Trophoblast cell (in vitro differentiated cells and primary cell): Measurements from ENCODE around the gene PAMR1.
A peak's percentile ranks its signal among the peaks of the same experiment; 100 is the strongest.

ENCODE experiments used
- DNase-seq, 2 donors: peaks; one replicate each; pipeline ENCODE4 v3.0.0-alpha.2; 2016
- H2AFZ ChIP-seq: 2 replicates; pipeline ENCODE4 v1.6.1; 2013; ENCODE audit warnings: low read length, moderate library complexity, mild to moderate bottlenecking; ENCODE audit not compliant: insufficient read depth, poor library complexity
- H2AK5ac ChIP-seq: 2 replicates; pipeline ENCODE4 v1.6.1; 2013; ENCODE audit warnings: mild to moderate bottlenecking, low read length
- H2BK120ac ChIP-seq: 2 replicates; pipeline ENCODE4 v1.6.1; 2013; ENCODE audit warnings: low read length, mild to moderate bottlenecking, moderate library complexity; ENCODE audit not compliant: insufficient read depth, poor library complexity
- H2BK12ac ChIP-seq: 2 replicates; pipeline ENCODE4 v1.6.1; 2013; ENCODE audit warnings: mild to moderate bottlenecking, low read length, moderate library complexity
- H2BK5ac ChIP-seq: 2 replicates; pipeline ENCODE4 v1.6.1; 2013; ENCODE audit warnings: low read length, low read depth, moderate library complexity, mild to moderate bottlenecking; ENCODE audit not compliant: poor library complexity
- H3K14ac ChIP-seq: 2 replicates; pipeline ENCODE4 v1.6.1; 2013; ENCODE audit warnings: mild to moderate bottlenecking, low read length
- H3K18ac ChIP-seq: 2 replicates; pipeline ENCODE4 v1.6.1; 2013; ENCODE audit warnings: mild to moderate bottlenecking, low read length
- H3K23ac ChIP-seq: 2 replicates; pipeline ENCODE4 v1.6.1; 2013; ENCODE audit warnings: low read length
- H3K27ac ChIP-seq: 2 replicates; pipeline ENCODE4 v1.5.1; 2013; ENCODE audit warnings: low read depth, mild to moderate bottlenecking, inconsistent platforms, low read length, moderate library complexity
- H3K27me3 ChIP-seq: 2 replicates; pipeline ENCODE4 v1.6.1; 2013; ENCODE audit warnings: inconsistent platforms, mild to moderate bottlenecking, low read length, moderate library complexity; ENCODE audit not compliant: insufficient read depth
- H3K36me3 ChIP-seq, 2 experiments: 1 replicate in 1 of 2; 2 replicates in 1 of 2; pipeline ENCODE4 v1.6.1; 2013; ENCODE audit warnings: low read length in 2 of 2, mild to moderate bottlenecking in 2 of 2, moderate library complexity in 1 of 2; ENCODE audit not compliant: insufficient read depth in 2 of 2, control insufficient read depth in 1 of 2
- H3K4ac ChIP-seq: 2 replicates; pipeline ENCODE4 v1.6.1; 2013; ENCODE audit warnings: low read depth, mild to moderate bottlenecking, low read length, moderate library complexity
- H3K4me1 ChIP-seq, 2 experiments: 1 replicate in 1 of 2; 2 replicates in 1 of 2; pipeline ENCODE4 v1.6.1; 2013; ENCODE audit warnings: low read length in 2 of 2, mild to moderate bottlenecking in 2 of 2, moderate library complexity in 1 of 2; ENCODE audit not compliant: insufficient read depth in 2 of 2, control insufficient read depth in 1 of 2
- H3K4me2 ChIP-seq: 2 replicates; pipeline ENCODE4 v1.6.1; 2013; ENCODE audit warnings: inconsistent platforms, mild to moderate bottlenecking, low read length, moderate library complexity
- H3K4me3 ChIP-seq: 2 replicates; pipeline ENCODE4 v1.5.1; 2013; ENCODE audit warnings: mild to moderate bottlenecking, low read depth, low read length, inconsistent platforms
- H3K79me1 ChIP-seq: one replicate; pipeline ENCODE4 v1.6.1; 2013; ENCODE audit warnings: low read length
- H3K79me2 ChIP-seq: 2 replicates; pipeline ENCODE4 v1.6.1; 2013; ENCODE audit warnings: low read length, mild to moderate bottlenecking; ENCODE audit not compliant: control insufficient read depth, insufficient read depth, poor library complexity
- H3K9ac ChIP-seq: 2 replicates; pipeline ENCODE4 v1.6.1; 2013; ENCODE audit warnings: mild to moderate bottlenecking, low read length
- H3K9me3 ChIP-seq: 2 replicates; pipeline ENCODE4 v1.6.1; 2013; ENCODE audit warnings: low read depth, mild to moderate bottlenecking, control low read depth, inconsistent platforms, low read length; ENCODE audit not compliant: insufficient read depth
- H4K12ac ChIP-seq: 2 replicates; pipeline ENCODE4 v1.6.1; 2013; ENCODE audit warnings: low read depth, mild to moderate bottlenecking, low read length, moderate library complexity
- H4K8ac ChIP-seq: 2 replicates; pipeline ENCODE4 v1.6.1; 2013; ENCODE audit warnings: low read depth, mild to moderate bottlenecking, low read length, moderate library complexity
- H4K91ac ChIP-seq: one replicate; pipeline ENCODE4 v1.6.1; 2013; ENCODE audit warnings: low read depth, mild to moderate bottlenecking, low read length, moderate library complexity
- WGBS: extraction: QIAGEN DNeasy Blood & Tissue Kit; methylation state at CpG from one replicate; pipeline ENCODE4 v1.1.7; 2013; ENCODE audit warnings: missing lambda C conversion rate; ENCODE audit not compliant: insufficient read length, insufficient coverage; ENCODE audit errors: extremely low coverage; 5-methylcytosine and 5-hydroxymethylcytosine counted together

Gene PAMR1

DNA sequence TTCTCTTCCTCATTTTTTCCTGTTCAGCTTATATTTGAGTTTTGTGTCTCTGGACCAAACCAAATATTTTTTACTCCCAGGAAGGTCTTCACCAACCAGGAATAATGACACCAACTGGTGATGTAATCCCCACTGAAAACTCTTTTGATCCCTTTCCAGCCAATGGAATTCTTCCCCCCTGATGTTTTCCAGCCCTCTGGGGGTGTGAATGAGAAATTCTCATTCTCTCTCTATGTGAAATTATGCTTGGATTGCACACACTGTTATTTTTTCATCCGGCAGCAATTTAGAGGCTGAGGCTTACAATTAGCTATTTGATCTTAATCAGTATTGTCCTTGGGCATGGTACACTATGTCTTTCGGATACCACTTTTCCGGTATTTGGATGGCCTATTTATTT, 66.6 kb downstream of the PAMR1 start:
- no peaks in the 10 kb centered on the region for H3K4me1 ChIP-seq
- no peak overlapping the region for H2BK12ac ChIP-seq
- no CpG with 5 or more reads among the region's 3 CpGs for WGBS
- no peak overlapping the region for H2BK120ac ChIP-seq
- no peak overlapping the region for H3K27ac ChIP-seq
- no peaks in the 10 kb centered on the region for H3K27me3 ChIP-seq
- H4K12ac ChIP-seq: no peak overlapping the region
- H3K79me2 ChIP-seq: no peaks in the 10 kb centered on the region
- no peak overlapping the region for H4K8ac ChIP-seq
- H3K14ac ChIP-seq: no peak overlapping the region
- no peak overlapping the region for H3K18ac ChIP-seq
- no peak overlapping the region for H2AFZ ChIP-seq
- no peaks in the 10 kb centered on the region for H3K79me1 ChIP-seq
- no peak overlapping the region for H4K91ac ChIP-seq
- H3K4me2 ChIP-seq: no peak overlapping the region
- no peak overlapping the region for H2AK5ac ChIP-seq
- no peak overlapping the region for H3K4me3 ChIP-seq
- H3K23ac ChIP-seq: no peak overlapping the region
- peak in 1 of 2 donors; percentile 1 for DNase-seq
- no peaks in the 10 kb centered on the region for H3K36me3 ChIP-seq
- no peaks in the 10 kb centered on the region for H3K9me3 ChIP-seq
- H3K4ac ChIP-seq: no peak overlapping the region
- H3K9ac ChIP-seq: no peak overlapping the region
- H2BK5ac ChIP-seq: no peak overlapping the region

DNA sequence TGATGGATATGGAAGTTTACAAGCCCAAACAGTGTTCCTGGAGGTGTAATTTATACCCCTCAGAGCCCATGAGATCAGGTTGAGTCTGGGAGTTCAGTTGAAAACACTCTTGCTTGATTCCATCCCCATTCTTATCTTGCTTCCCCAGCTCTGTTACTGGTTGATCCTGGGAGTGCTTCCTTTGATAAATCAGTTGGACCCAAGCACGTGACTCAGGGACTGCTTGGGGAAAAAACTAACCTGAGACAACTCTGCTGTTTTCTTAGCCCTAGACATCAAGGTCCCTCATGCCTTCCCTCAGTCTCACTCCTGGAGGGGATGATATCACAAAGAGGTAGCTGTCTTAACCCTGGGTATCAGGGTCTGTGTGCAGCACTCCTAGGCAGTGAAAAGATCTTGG, 71.1 kb downstream of the PAMR1 start:
- Histone ChIP-seq H3K23ac (no peak overlapping the region), H3K14ac (no peak overlapping the region), H3K9me3 (peaks cover 3% of the 10 kb centered on the region), H3K4me3 (no peak overlapping the region), H2BK12ac (no peak overlapping the region), H3K18ac (no peak overlapping the region), H3K27me3 (no peaks in the 10 kb centered on the region), H2AK5ac (no peak overlapping the region), H3K27ac (no peak overlapping the region), H2BK120ac (no peak overlapping the region), H2BK5ac (no peak overlapping the region), H3K36me3 (no peaks in the 10 kb centered on the region), H3K79me1 (no peaks in the 10 kb centered on the region), H3K4me2 (no peak overlapping the region), H3K79me2 (no peaks in the 10 kb centered on the region), H4K91ac (no peak overlapping the region), H4K8ac (no peak overlapping the region), H3K4me1 (no peaks in the 10 kb centered on the region), H2AFZ (no peak overlapping the region), H3K4ac (no peak overlapping the region), H3K9ac (no peak overlapping the region), H4K12ac (no peak overlapping the region)
- no peak for DNase-seq
- WGBS: no CpG with 5 or more reads among the region's 1 CpG

DNA sequence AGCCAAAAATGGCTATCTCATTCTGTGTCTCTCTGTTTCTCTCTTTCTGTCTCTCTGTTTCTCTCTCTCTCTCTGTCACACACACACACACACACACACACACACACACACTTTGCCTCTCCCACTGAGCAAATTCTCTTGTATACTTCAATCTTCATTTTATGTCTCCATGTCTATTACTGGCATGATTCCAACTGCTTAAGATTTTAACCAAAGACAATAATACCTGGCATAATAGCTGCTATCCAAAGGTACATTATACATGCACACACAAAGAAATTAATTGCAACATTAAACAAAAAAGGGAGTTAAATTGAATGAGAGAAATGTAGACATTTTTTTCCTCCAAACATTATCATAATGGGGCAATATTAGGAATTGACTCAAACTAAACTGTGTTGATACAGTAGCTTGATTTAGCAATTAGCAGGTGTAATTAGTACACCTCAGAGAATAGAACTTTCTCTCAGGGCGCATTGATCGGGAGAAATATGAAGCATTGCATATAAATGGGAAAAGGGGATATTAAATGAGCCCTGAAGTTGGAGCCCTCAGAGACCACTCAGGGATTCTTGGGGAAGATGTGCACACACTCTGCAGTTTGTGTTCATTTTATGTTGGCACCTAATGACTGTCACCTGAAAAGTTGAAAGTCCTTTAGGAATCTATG, 88.7 kb downstream of the PAMR1 start:
- no peak for DNase-seq

DNA sequence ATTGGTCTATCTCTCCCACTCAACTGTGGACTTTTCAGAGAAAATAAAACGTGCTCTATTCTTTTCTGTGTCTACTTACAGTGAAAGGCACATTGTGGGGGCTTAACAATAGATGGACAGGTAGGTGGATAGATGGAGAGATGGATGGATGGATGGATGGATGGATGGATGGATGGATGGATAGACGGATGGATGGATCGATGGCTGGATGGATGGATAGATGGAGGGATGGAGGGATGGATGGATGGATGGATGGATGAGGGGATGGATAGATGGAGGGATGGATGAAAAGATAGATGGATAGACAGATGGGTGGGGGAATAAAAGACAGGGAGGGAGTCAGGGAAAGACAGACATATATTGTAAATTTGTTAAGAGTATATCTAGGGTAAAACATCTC, 91.8 kb downstream of the PAMR1 start:
- no peak overlapping the region for H3K27ac ChIP-seq
- no peak overlapping the region for H3K4me3 ChIP-seq
- no peak for DNase-seq
- no peak overlapping the region for H3K9ac ChIP-seq
- H2AFZ ChIP-seq: no peak overlapping the region
- no peak overlapping the region for H3K4ac ChIP-seq
- H3K27me3 ChIP-seq: no peaks in the 10 kb centered on the region
- no peak overlapping the region for H4K91ac ChIP-seq
- no peak overlapping the region for H4K12ac ChIP-seq
- H3K79me2 ChIP-seq: no peaks in the 10 kb centered on the region
- H2BK120ac ChIP-seq: no peak overlapping the region
- no peaks in the 10 kb centered on the region for H3K4me1 ChIP-seq
- H3K18ac ChIP-seq: no peak overlapping the region
- H2BK5ac ChIP-seq: no peak overlapping the region
- H2AK5ac ChIP-seq: no peak overlapping the region
- no peaks in the 10 kb centered on the region for H3K79me1 ChIP-seq
- H3K36me3 ChIP-seq: no peaks in the 10 kb centered on the region
- H3K4me2 ChIP-seq: no peak overlapping the region
- no peak overlapping the region for H4K8ac ChIP-seq
- no peak overlapping the region for H2BK12ac ChIP-seq
- peaks cover 3% of the 10 kb centered on the region for H3K9me3 ChIP-seq
- WGBS: 100% methylated on average over 2 of the region's 3 CpGs
- no peak overlapping the region for H3K23ac ChIP-seq
- no peak overlapping the region for H3K14ac ChIP-seq

More for the DNA sequence above, 88.7 kb downstream of the PAMR1 start:
- Histone ChIP-seq H2BK12ac (no peak overlapping the region), H3K79me1 (no peaks in the 10 kb centered on the region), H4K91ac (no peak overlapping the region), H3K27ac (no peak overlapping the region), H3K18ac (no peak overlapping the region), H2BK5ac (no peak overlapping the region), H2AK5ac (no peak overlapping the region), H3K4me2 (no peak overlapping the region), H3K4me3 (no peak overlapping the region), H3K27me3 (no peaks in the 10 kb centered on the region), H4K12ac (no peak overlapping the region), H3K9me3 (peaks cover 3% of the 10 kb centered on the region), H4K8ac (no peak overlapping the region), H3K4me1 (no peaks in the 10 kb centered on the region), H3K14ac (no peak overlapping the region), H2AFZ (no peak overlapping the region), H3K4ac (no peak overlapping the region), H3K9ac (no peak overlapping the region), H2BK120ac (no peak overlapping the region), H3K23ac (no peak overlapping the region), H3K79me2 (no peaks in the 10 kb centered on the region), H3K36me3 (no peaks in the 10 kb centered on the region)
- no CpG with 5 or more reads among the region's 2 CpGs for WGBS
